Thyroid gland (tissue), 4 donors: Measurements from ENCODE around the gene PRSS33. TPM values are rescaled to one million over a fixed set of nuclear protein-coding genes. Genes with fewer than 3 reads are reported as not detected.
A peak's percentile ranks its signal among the peaks of the same experiment; 100 is the strongest.

ENCODE experiments used
- DNase-seq, 2 donors: peaks; one replicate each; pipeline ENCODE4 v3.0.0-alpha.2; 2019
- H3K27ac ChIP-seq, 3 donors: fragments of 200-600 bp; sonication (generic); 1 replicate in 2 of 3; 2 replicates in 1 of 3; pipeline ENCODE4 v1.5.1; 2016 to 2019; ENCODE audit warnings: mild to moderate bottlenecking in 1 of 3, moderate library complexity in 1 of 3
- H3K27me3 ChIP-seq: fragments of 200-600 bp; sonication (generic); one replicate; pipeline ENCODE4 v1.5.1; 2019
- H3K36me3 ChIP-seq, 2 donors: fragments of 200-600 bp; sonication (generic); one replicate each; pipeline ENCODE4 v1.5.1; 2016 to 2019
- H3K4me1 ChIP-seq, 2 donors: fragments of 200-600 bp; sonication (generic); one replicate each; pipeline ENCODE4 v1.5.1; 2017 to 2019
- H3K4me3 ChIP-seq, 3 donors: fragments of 200-600 bp; sonication (generic); replicated peaks in 1 of 3; 1 replicate in 2 of 3; 2 replicates in 1 of 3; pipeline ENCODE4 v1.5.1; 2016; ENCODE audit warnings: mild to moderate bottlenecking in 1 of 3
- H3K9me3 ChIP-seq: fragments of 200-600 bp; sonication (generic); one replicate; pipeline ENCODE4 v1.5.1; 2017
- CTCF ChIP-seq, 6 experiments: fragments of 200-600 bp in 3 of 6; fragments of 450-650 bp in 3 of 6; sonication (generic) in 3 of 6; IDR thresholded peaks; one replicate each; pipeline ENCODE4 v1.5.1; 2016 to 2019; ENCODE audit warnings: antibody characterized with exemption in 6 of 6, mild to moderate bottlenecking in 2 of 6, inconsistent platforms in 1 of 6, moderate library complexity in 1 of 6
- POLR2A ChIP-seq, 2 donors: fragments of 450-650 bp; IDR thresholded peaks; one replicate each; pipeline ENCODE4 v1.6.1; 2017; ENCODE audit warnings: antibody characterized with exemption in 2 of 2, mild to moderate bottlenecking in 2 of 2, moderate library complexity in 1 of 2
- WGBS, 2 donors: methylation state at CpG; one replicate each; pipeline ENCODE4 v1.1.5; 2017; 5-methylcytosine and 5-hydroxymethylcytosine counted together
- intact Hi-C: fragments of 100-400 bp; cut with DNase I; formaldehyde crosslinking; loops from one replicate; pipeline ENCODE4 v1.15.1; 2023
- total RNA-seq, 4 donors: library from RNA; depleted of rRNA; stranded (reverse); fragments of >200 nt; gene quantifications; one replicate each; pipeline ENCODE4 v1.2.3, GENCODE V29; 2016

Gene PRSS33
- total RNA-seq, 4 donors from 2014 or later: not detected

DNA sequence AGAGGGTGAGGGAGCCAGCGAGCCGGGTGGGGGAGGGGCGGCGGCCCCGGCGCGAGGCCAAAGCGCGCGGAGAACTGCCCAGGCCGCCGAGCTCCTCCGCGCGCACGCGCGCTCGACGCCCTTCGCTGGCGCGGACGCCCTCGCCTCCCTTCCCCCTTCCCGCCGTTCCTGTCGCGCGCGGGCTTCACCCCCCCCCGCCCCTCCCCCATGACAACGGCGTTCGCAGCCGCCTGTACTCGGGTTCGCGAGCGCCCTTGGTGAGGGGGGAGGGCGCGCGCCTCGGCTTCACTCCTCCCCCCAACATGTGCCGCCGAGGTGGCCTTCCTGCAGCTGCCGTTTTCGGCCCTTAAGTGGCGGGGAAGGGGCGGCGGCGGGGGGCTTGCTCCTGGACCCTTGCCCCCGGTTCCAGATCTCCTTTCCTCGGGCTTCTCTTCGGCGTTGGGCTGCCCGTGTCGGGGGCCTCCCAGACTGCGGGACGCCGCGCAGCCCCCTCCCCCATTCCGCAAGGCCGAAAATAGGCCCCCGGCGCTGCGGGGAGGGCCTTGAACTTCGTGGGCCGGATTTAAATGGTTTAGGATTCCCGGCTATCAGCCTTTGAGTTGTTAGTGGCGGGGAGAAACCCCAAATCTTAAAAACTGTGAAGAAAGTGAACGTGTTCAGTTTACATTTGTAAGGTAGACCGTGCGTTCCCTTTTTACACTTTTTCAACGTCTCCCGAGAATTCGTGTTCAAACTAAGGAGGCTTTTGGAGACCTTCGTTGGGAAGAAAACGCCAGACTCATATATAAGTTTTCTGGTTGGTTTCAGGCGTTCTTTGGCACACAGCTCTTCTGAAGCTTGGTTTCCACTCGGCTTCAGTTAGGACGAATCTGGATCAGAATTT lies 34.3 kb downstream of the PRSS33 start:
- peaks cover 35 to 40% of the 10 kb centered on the region in 2 donors for H3K4me1 ChIP-seq
- H3K27ac ChIP-seq: peak overlapping the region; percentile 93 to 99 (median 98)
- H3K36me3 ChIP-seq: peaks cover 8 to 11% of the 10 kb centered on the region in 2 donors
- H3K4me3 ChIP-seq: peak overlapping the region; percentile 83 to 88 (median 88)
- no peaks in the 10 kb centered on the region for H3K27me3 ChIP-seq
- H3K9me3 ChIP-seq: no peaks in the 10 kb centered on the region
- DNase-seq: peak; percentile 81
- TF ChIP-seq POLR2A (IDR thresholded peaks at IDR 0.05) (no peak), CTCF (IDR thresholded peaks at IDR 0.05) (no peak)
- WGBS, 2 donors: 2% methylated on average over 13 to 19 of the region's 82 CpGs
- intact Hi-C loops: no loop called here

DNA sequence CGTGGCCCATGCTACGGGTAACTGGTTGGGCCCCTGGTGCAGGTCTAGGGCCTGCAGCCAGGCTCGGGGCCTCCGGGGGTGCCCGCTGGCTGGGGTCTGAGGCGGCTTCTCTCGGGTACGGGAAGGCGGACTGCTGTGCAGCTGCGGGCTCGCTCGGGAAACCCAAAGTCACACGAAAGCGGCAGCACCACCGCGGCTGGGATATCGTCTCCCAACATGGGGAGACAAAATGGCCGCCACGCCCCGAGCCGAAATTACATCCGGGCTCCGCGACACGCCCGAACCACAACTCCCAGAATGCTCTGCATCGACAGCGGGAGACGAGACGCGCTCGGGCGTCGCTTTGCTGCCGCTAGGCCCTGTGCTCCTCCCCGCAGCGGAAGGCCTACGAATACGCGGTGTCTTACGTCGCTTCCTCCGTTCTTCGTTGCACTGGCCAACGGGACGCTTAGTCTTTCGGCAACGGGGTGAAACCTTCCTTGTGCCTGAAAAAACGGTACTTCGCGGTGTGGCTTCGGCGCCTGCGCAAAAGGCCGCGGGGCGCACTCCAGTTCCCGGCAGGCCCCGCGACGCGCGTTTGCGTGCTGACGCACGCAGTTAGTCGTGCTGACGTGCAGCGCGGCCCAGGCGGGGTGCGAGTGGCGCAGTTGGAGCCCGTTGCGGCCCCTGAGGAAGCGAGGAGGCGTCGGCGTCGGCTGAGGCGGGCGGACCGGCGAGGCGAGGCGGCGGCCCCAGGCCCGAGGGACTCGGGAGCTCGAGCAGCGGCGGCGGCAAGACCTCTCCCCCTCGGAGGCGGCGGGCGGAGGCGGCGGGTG lies 35.1 kb downstream of the PRSS33 start, which contains the start of gene SRRM2:
Gene SRRM2, plus strand, starts transcription at position 604 of the 815 bp plus-strand sequence. CDS start 3,727 bp downstream, outside the sequence.
- WGBS, 2 donors: 0 to 2% methylated on average over 12 to 21 of the region's 99 CpGs
- DNase-seq: peak; percentile 93 to 95
- no peaks in the 10 kb centered on the region for H3K9me3 ChIP-seq
- H3K27ac ChIP-seq: peak within 1 kb of the TSS; percentile 93 to 99 (median 98)
- peaks cover 35 to 40% of the 10 kb centered on the region in 2 donors for H3K4me1 ChIP-seq
- H3K36me3 ChIP-seq: peaks cover 0 to 3% of the 10 kb centered on the region in 2 donors
- TF ChIP-seq CTCF (IDR thresholded peaks at IDR 0.05) (peak in 1 of 6 experiments; percentile 11), POLR2A (IDR thresholded peaks at IDR 0.05) (peak; percentile 96 to 99)
- H3K27me3 ChIP-seq: no peaks in the 10 kb centered on the region
- intact Hi-C loops: no loop called here
- peak within 1 kb of the TSS; percentile 83 to 88 (median 88) for H3K4me3 ChIP-seq

- H3K36me3 ChIP-seq: no peaks in the 10 kb centered on the region
- intact Hi-C loops: no loop called here
- peak overlapping the region in 2 of 3 donors; percentile 83 to 88 for H3K4me3 ChIP-seq
- H3K9me3 ChIP-seq: no peaks in the 10 kb centered on the region
- H3K27ac ChIP-seq: peak overlapping the region; percentile 93 to 99 (median 98)
- WGBS, 2 donors: 49 to 52% methylated on average over 22 to 23 of the region's 23 CpGs
- no peaks in the 10 kb centered on the region for H3K27me3 ChIP-seq
- TF ChIP-seq POLR2A (IDR thresholded peaks at IDR 0.05) (no peak), CTCF (IDR thresholded peaks at IDR 0.05) (no peak)
- DNase-seq: peak in 1 of 2 donors; percentile 20
- H3K4me1 ChIP-seq: peaks cover 35 to 40% of the 10 kb centered on the region in 2 donors
These were observed 35.8 kb downstream of the PRSS33 start for GRCh38 chr16:2751577-2752034.

- intact Hi-C loops: no loop called here
- no peak for TF ChIP-seq POLR2A (IDR thresholded peaks at IDR 0.05)
- no peak for TF ChIP-seq CTCF (IDR thresholded peaks at IDR 0.05)
These were observed 37.4 kb downstream of the PRSS33 start for GRCh38 chr16:2749936-2750335.

More at GRCh38 chr16:2749936-2750335, 37.4 kb downstream of the PRSS33 start:
- H3K27ac ChIP-seq: no peak overlapping the region
- no peak for DNase-seq
- no peaks in the 10 kb centered on the region for H3K9me3 ChIP-seq
- WGBS, 2 donors: 94 to 97% methylated on average over 5 to 6 of the region's 6 CpGs
- H3K36me3 ChIP-seq: no peaks in the 10 kb centered on the region
- no peak overlapping the region for H3K4me3 ChIP-seq
- peaks cover 20 to 24% of the 10 kb centered on the region in 2 donors for H3K4me1 ChIP-seq
- H3K27me3 ChIP-seq: no peaks in the 10 kb centered on the region
